Mucosa of gallbladder (tissue), 1 donor: ENCODE data around the gene ARFGAP1. TPM values are rescaled to one million over a fixed set of nuclear protein-coding genes. Genes with fewer than 3 reads are reported as not detected.
"Not testable (repeated sequence)": the region's sequence is repeated elsewhere in the genome, so short reads cannot be mapped to it uniquely, and the experiment has no call there.

Source experiments
- DNase-seq: peaks from one replicate; pipeline ENCODE4 v3.0.0-alpha.2; 2020; ENCODE audit warnings: low spot score
- total RNA-seq: library from RNA; stranded (reverse); gene quantifications from one replicate; pipeline ENCODE4 v1.2.1, GENCODE V29; 2021
- donor health status: DM: no; HTN: no; CAD: no.

Gene ARFGAP1
- total RNA-seq, 1 donor from 2014 or later = 106 TPM

- no peak for DNase-seq
Observed at GRCh38 chr20:63330940-63331339, 58.3 kb downstream of the ARFGAP1 start.

DNA sequence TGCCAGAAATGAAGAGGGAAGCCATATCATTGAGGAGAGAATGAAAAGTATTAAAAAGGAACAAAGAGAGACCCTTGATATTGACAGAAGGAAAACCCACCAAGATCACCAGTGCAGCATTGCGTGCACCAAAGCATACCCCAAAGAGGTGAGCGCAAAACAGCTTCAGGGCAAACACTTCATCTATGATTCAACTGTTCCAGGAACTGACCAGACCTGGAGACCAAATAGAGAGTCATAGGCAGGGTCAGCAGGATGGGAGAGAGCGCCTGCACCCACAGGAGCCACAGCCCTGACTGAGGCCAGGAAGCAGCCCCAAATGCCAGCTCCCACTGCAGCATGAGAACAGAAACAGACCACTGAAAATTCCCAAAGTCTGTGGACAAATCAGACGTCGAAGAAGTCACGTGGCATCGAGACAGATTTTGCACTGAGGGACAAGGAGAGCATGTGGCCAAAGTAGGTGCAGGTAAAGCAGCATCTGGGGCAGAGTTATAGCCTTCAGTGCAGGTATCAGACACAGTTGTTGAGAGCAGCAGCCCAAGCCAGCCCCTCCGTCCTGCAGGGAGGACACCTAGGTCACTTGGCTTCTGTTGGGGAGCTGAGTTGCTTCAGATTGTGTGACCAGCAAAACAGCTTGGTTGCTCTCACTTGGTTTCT is 59.3 kb downstream of the ARFGAP1 start:
- no peak for DNase-seq

DNA sequence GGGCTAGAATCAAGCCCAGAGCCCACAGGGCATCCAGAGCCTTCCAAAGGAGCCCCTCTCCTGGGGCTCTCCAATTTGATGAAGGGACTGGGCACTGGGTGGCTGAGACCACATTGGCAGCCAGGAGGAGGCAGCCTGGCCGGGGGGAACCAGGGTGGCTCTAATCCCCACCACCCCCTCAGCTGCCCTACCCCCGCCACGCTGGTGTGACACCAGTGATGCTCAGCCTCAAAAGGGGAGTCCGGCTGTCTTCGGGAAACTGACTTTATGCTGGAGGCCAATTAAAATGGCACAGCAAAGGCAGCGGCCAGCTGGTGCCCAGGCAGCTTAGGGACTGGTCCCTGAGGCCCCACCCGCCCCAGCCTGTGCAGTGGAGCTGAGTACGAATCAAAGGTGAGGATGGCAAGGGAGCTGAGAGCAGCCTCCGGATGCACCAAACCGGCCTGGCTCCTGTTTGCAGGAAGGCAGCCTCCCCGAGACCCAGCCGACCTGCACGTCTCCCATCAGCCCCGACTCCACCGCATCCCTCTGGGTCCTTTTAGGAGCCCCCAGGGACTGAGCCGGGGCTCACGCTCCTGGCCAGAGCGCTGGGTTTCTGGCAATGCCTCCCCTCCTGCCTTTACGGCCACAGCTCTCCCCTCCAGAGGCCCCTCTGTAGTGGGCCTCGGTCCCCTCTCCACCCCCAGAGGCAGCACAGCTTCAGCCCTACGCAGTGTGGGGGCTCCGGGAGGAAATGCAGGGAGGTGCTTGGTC is 60.1 kb downstream of the ARFGAP1 start:
- no peak for DNase-seq

DNA sequence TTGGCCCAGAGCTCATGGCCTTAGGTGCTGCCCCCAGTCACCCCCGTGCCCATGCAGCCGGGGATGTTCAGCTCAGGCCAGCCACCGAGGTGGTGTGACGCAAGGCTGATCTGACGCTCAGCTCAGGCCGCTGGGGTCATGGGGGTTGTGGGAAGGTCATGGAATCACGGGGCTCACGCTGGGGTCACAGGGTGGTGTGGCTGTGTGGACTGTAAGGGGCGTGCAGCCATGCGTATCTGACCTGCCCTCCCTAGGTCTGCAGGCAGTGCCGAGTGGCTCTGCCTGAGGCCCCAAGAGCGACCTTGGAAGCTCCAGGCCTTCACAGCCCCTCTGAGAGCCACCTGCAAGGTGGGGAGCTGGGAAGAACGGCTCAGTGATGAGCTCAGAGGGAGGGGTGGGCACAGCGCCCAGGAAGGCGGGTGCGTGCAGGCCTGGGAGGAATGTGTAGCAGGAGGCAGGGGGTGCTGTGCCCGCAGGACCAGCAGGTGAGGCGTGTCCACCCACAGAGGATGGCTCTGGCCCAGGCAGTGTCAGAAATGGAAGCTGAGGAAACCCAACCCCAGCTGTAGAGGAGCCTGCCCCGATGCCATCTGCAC is 60.7 kb downstream of the ARFGAP1 start:
- no peak for DNase-seq

- no peak for DNase-seq
Observed at GRCh38 chr20:63334356-63334755, 61.7 kb downstream of the ARFGAP1 start.

GRCh38 chr20:63335060-63335459 is 62.4 kb downstream of the ARFGAP1 start:
- not testable (repeated sequence) for DNase-seq

GRCh38 chr20:63335711-63336110 is 63.1 kb downstream of the ARFGAP1 start:
- DNase-seq = no peak

DNA sequence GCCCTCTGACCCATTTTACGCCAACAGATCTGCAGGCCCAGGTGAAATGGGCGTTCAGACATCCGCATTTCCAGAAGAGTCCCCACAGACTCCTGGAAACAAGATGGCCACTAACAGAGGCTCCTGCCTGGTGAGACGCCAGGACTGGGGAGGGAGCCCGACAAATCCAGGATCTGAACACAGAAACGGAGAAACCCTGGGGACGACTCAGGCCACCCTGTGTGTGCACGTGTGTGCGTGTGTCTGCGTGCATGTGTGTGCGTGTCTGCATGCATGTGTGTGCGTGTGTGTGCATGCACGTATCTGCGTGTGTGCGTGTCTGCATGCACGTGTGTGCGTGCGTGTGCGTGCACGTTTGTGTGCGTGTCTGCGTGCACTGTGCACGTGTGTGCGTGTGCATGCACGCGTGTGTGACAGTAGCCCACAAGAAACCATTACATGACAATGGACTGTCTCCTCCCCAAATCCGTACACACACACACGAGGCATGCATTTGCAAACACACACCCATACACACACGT is 63.7 kb downstream of the ARFGAP1 start:
- DNase-seq = no peak

GRCh38 chr20:63337786-63338420 is 65.3 kb downstream of the ARFGAP1 start:
- no peak for DNase-seq

Other genes starting within 250 kb of the ARFGAP1 start
- gene YTHDF1, start 56.7 kb upstream of the ARFGAP1 start, total RNA-seq = 40.8 TPM
- gene BIRC7, start 36.9 kb upstream of the ARFGAP1 start, total RNA-seq = 0.14 TPM
- not detected for gene NKAIN4, start 18.4 kb upstream of the ARFGAP1 start, total RNA-seq
- 0.14 TPM for gene COL20A1, start 20.4 kb downstream of the ARFGAP1 start, total RNA-seq
- gene CHRNA4, start 88.5 kb downstream of the ARFGAP1 start, total RNA-seq = not detected
- 0.46 TPM for gene KCNQ2, start 199.8 kb downstream of the ARFGAP1 start, total RNA-seq
- 56.3 TPM for gene EEF1A2, start 226.3 kb downstream of the ARFGAP1 start, total RNA-seq
- 793 TPM for gene PPDPF, start 248.0 kb downstream of the ARFGAP1 start, total RNA-seq